ENCODE measurements around the gene PRKD3. TPM values are rescaled to one million over a fixed set of nuclear protein-coding genes. Genes with fewer than 3 reads are reported as not detected.

Gene PRKD3
- total and polyA plus RNA-seq, 2 of the 13 experiments (the other 11 are each of a cell fraction or from before 2014, with no cell fraction given): 11.6 to 38.4 TPM

DNA sequence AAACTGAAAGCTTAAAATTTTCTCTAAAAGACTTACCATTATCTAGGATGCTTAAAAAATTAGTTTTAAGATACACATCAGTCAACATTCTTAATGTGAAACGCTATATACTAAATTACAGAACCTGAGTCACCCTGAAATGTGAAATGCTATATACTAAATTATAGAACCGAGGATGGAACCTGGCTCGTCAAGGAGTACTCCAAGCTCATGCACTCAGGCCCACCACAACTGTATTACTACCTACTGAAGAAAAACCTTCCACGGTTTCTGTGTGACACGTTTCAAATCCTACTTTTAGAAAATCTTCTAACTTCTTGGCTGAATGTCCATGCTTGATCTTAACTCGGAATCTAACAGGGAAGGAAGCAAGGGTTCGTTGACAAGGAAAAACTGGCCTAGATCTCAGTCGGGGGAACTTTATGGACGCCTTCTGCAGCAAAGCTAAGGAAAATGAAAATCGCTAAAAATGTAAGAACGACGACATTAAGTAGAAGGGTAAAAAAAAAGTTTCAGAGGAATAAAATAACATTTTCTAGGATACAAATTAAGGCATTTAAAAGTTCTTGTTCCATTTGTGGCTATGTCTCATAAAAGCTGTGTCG is 1.4 kb downstream of the PRKD3 start (continued):
- no peak for TF ChIP-seq SSRP1 (CRISPR knock-in tag; IDR thresholded peaks at IDR 0.05)
- no peak for TF ChIP-seq ZNF629 (CRISPR knock-in tag; conservative IDR thresholded peaks at IDR 0.05)
- TF ChIP-seq CCDC6 (CRISPR knock-in tag; IDR thresholded peaks at IDR 0.05): no peak
- no peak for TF ChIP-seq ZNF160 (CRISPR knock-in tag; IDR thresholded peaks at IDR 0.05)
- TF ChIP-seq, protein P1, sequence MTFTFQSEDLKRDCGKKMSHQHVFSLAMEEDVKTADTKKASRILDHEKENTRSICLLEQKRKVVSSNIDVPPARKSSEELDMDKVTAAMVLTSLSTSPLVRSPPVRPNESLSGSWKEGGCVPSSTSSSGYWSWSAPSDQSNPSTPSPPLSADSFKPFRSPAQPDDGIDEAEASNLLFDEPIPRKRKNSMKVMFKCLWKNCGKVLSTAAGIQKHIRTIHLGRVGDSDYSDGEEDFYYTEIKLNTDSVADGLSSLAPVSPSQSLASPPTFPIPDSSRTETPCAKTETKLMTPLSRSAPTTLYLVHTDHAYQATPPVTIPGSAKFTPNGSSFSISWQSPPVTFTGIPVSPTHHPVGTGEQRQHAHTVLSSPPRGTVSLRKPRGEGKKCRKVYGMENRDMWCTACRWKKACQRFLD (CRISPR knock-in tag; IDR thresholded peaks at IDR 0.05; ENCODE audit: borderline replicate concordance): no peak
- TF ChIP-seq ZNF335 (CRISPR knock-in tag; IDR thresholded peaks at IDR 0.05): 0 out of 2 replicates have a peak, but pooled peaks have one; percentile 21
- TF ChIP-seq, protein P2, sequence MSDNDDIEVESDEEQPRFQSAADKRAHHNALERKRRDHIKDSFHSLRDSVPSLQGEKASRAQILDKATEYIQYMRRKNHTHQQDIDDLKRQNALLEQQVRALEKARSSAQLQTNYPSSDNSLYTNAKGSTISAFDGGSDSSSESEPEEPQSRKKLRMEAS (IDR thresholded peaks at IDR 0.05): 0 out of 2 replicates have a peak, but pooled peaks have one; percentile 3
- TF ChIP-seq ZFP90 (CRISPR knock-in tag; IDR thresholded peaks at IDR 0.05; ENCODE audit: borderline replicate concordance): no peak; the same call in 1 of the 2 replicates
- TF ChIP-seq, protein P3, sequence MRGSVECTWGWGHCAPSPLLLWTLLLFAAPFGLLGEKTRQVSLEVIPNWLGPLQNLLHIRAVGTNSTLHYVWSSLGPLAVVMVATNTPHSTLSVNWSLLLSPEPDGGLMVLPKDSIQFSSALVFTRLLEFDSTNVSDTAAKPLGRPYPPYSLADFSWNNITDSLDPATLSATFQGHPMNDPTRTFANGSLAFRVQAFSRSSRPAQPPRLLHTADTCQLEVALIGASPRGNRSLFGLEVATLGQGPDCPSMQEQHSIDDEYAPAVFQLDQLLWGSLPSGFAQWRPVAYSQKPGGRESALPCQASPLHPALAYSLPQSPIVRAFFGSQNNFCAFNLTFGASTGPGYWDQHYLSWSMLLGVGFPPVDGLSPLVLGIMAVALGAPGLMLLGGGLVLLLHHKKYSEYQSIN (CRISPR knock-in tag; IDR thresholded peaks at IDR 0.05; ENCODE audit: borderline replicate concordance): no peak
- no peak for TF ChIP-seq TEAD3 (CRISPR knock-in tag; optimal IDR thresholded peaks at IDR 0.05; ENCODE audit: borderline replicate concordance)
- no peak for TF ChIP-seq KDM1A (CRISPR knock-in tag; IDR thresholded peaks at IDR 0.05)
- no peak for TF ChIP-seq KMT2A (CRISPR knock-in tag; IDR thresholded peaks at IDR 0.05)
- TF ChIP-seq, protein P4, sequence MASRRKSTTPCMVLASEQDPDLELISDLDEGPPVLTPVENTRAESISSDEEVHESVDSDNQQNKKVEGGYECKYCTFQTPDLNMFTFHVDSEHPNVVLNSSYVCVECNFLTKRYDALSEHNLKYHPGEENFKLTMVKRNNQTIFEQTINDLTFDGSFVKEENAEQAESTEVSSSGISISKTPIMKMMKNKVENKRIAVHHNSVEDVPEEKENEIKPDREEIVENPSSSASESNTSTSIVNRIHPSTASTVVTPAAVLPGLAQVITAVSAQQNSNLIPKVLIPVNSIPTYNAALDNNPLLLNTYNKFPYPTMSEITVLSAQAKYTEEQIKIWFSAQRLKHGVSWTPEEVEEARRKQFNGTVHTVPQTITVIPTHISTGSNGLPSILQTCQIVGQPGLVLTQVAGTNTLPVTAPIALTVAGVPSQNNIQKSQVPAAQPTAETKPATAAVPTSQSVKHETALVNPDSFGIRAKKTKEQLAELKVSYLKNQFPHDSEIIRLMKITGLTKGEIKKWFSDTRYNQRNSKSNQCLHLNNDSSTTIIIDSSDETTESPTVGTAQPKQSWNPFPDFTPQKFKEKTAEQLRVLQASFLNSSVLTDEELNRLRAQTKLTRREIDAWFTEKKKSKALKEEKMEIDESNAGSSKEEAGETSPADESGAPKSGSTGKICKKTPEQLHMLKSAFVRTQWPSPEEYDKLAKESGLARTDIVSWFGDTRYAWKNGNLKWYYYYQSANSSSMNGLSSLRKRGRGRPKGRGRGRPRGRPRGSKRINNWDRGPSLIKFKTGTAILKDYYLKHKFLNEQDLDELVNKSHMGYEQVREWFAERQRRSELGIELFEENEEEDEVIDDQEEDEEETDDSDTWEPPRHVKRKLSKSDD (CRISPR knock-in tag; IDR thresholded peaks at IDR 0.05; ENCODE audit: low read depth): no peak
- TF ChIP-seq SMYD3 (CRISPR knock-in tag; IDR thresholded peaks at IDR 0.05): peak; percentile 78; the same call in 1 of the 2 replicates
